T-cell (primary cell): Measurements from ENCODE around the gene PCGF1. TPM values are rescaled to one million over a fixed set of nuclear protein-coding genes. Genes with fewer than 3 reads are reported as not detected.

ENCODE experiments used
- ATAC-seq, 4 experiments: fragments of 200-7000 bp in 3 of 4; fragments of 150-1000 bp in 1 of 4; cut with Tn5 transposase; replicated peaks in 1 of 4; 1 replicate in 3 of 4; 2 replicates in 1 of 4; pipeline ENCODE4 v1.10.0; 2021; ENCODE audit warnings: moderate library complexity in 3 of 4, mild to moderate bottlenecking in 2 of 4, moderate number of reproducible peaks in 1 of 4
- CTCF ChIA-PET, 2 donors: fragments of 300-600 bp; sonication (Branson Sonifier 250); formaldehyde crosslinking; loops; one replicate each; lab custom pipeline; 2022; ENCODE audit warnings: antibody characterized with exemption in 2 of 2; lab: Charles Lee
- POLR2A ChIA-PET, 2 donors: fragments of 300-600 bp; sonication (Branson Sonifier 250); formaldehyde crosslinking; loops; one replicate each; lab custom pipeline; 2022; ENCODE audit warnings: antibody characterized with exemption in 2 of 2; lab: Charles Lee
- DNase-seq, 35 experiments: peaks; one replicate each; pipeline versions ENCODE4 v3.0.0 to v3.0.0-alpha.2; 2013 to 2023
- H3K27ac ChIP-seq: one replicate; pipeline ENCODE4 v1.5.1; 2013; ENCODE audit warnings: low read length
- H3K27me3 ChIP-seq, 2 experiments: replicated peaks in 1 of 2; 1 replicate in 1 of 2; 2 replicates in 1 of 2; pipeline versions ENCODE4 v1.6.1 to v1.7.0; 2013; ENCODE audit warnings: low read length in 1 of 2, mixed read lengths in 1 of 2; ENCODE audit not compliant: control insufficient read depth in 2 of 2, insufficient read depth in 2 of 2; ENCODE audit errors: extremely low read depth in 1 of 2
- H3K36me3 ChIP-seq, 2 donors: 1 replicate in 1 of 2; 2 replicates in 1 of 2; pipeline versions ENCODE4 v1.6.1 to v1.7.0; 2013; ENCODE audit warnings: low read length in 1 of 2; ENCODE audit not compliant: control insufficient read depth in 2 of 2, insufficient read depth in 1 of 2; ENCODE audit errors: extremely low read depth in 1 of 2
- H3K4me1 ChIP-seq, 2 experiments: 1 replicate in 1 of 2; 2 replicates in 1 of 2; pipeline versions ENCODE4 v1.6.1 to v1.7.0; 2013; ENCODE audit warnings: low read length in 2 of 2, mixed read lengths in 1 of 2; ENCODE audit not compliant: insufficient read depth in 2 of 2, control insufficient read depth in 1 of 2; ENCODE audit errors: extremely low read depth in 1 of 2
- H3K4me3 ChIP-seq, 2 donors: 1 replicate in 1 of 2; 2 replicates in 1 of 2; pipeline versions ENCODE4 v1.5.1 to v1.7.0; 2013; ENCODE audit warnings: mild to moderate bottlenecking in 2 of 2, low read length in 1 of 2, moderate library complexity in 1 of 2; ENCODE audit not compliant: control insufficient read depth in 1 of 2; ENCODE audit errors: extremely low read depth in 1 of 2
- H3K9me3 ChIP-seq: 2 replicates; pipeline ENCODE4 v1.7.0; 2013
- H3K27ac Mint-ChIP-seq, 2 donors: one replicate each; pipeline ENCODE4 v1.8.0; 2020 to 2021; ENCODE audit warnings: mild to moderate bottlenecking in 2 of 2, mixed read lengths in 2 of 2
- H3K27me3 Mint-ChIP-seq, 2 donors: one replicate each; pipeline ENCODE4 v1.8.0; 2021 to 2022; ENCODE audit warnings: mixed read lengths in 2 of 2
- H3K36me3 Mint-ChIP-seq: one replicate; pipeline ENCODE4 v1.8.0; 2021; ENCODE audit warnings: mixed read lengths
- H3K4me1 Mint-ChIP-seq, 3 donors: one replicate each; pipeline ENCODE4 v1.8.0; 2020 to 2022; ENCODE audit warnings: mixed read lengths in 3 of 3, mild to moderate bottlenecking in 1 of 3
- H3K4me3 Mint-ChIP-seq, 3 donors: one replicate each; pipeline ENCODE4 v1.8.0; 2020 to 2022; ENCODE audit warnings: mild to moderate bottlenecking in 3 of 3, mixed read lengths in 3 of 3, moderate library complexity in 3 of 3
- H3K9me3 Mint-ChIP-seq, 3 donors: one replicate each; pipeline ENCODE4 v1.8.0; 2020 to 2022; ENCODE audit warnings: mixed read lengths in 3 of 3
- WGBS: methylation state at CpG from one replicate; pipeline ENCODE4 v1.1.5; 2013; ENCODE audit warnings: missing lambda C conversion rate; ENCODE audit not compliant: insufficient coverage; 5-methylcytosine and 5-hydroxymethylcytosine counted together
- total RNA-seq, 35 experiments: library from RNA in 6 of 35; stranded (reverse) in 6 of 35; fragments of 120-200 nt in 1 of 35; gene quantifications; one replicate each; pipeline versions ENCODE4 v1.2.1 to v1.2.4 and lab custom pipeline; 2013 to 2026

Gene PCGF1
- total RNA-seq, 5 donors from 2014 or later (not counting 1 experiment from before 2014, with no cell fraction given): 17.6 to 34.3 (median 28.0) TPM

DNA sequence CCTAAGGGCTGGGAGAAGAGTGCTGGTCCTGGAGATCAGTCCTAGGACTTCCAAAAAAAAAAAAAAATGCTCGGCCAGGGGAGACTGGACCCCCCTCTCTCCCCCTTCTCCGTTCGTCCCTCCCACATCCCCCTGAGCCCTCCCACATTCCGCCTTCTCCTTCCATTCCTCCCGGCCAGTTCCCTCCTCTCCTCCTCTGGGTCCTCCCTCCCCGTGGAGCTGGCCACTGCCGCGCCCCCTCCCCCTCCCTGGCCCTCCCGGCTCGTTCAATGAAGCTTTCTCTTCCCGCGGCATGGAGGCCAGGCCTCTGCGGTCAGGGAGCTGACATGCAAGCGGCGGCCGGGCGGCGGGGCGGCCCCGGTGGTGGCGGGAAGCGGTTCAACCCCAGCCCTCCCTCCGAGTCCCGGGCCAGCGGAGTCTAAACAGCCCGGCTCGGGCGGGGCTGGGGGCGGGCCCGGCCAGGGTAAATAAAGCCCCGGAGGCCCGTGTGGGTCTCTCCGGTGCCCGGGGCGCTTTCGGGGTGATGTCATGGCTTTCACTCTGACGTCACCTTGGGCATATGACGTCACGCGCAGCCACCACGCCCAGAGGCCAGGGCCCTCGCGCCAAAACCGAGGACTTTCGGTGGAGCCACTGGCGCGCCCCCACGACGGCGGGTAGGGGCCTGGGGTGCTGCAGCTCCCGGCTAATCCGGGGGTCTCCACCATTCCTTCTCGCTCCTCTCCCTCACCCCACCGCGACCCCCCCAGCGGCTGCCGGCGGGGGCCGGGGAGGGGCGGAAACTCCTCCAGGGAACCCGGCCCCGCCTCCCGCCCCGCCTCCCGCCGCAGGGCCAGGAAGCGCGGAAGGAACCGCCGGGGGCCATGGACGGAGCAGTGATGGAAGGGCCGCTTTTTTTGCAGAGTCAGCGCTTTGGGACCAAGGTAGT is 46.7 kb upstream of the PCGF1 start, which contains the start of the genes DOK1 and LOXL3:
DOK1 (plus strand) TSS at position 829 of the 928 bp plus-strand sequence; CDS start at position 864, 35 bp downstream.
LOXL3 (minus strand) TSS at position 51 of the 928 bp plus-strand sequence. CDS start 1,308 bp downstream, outside the sequence.
- DNase-seq: peak; percentile 49 to 85 (median 73)
- no peaks in the 10 kb centered on the region for H3K36me3 ChIP-seq
- 1% methylated on average over 61 of the region's 73 CpGs for WGBS
- ChIA-PET POLR2A (interaction anchor here in 1 of 2 donors (0.6 kb wide), 1 partner anchor 96 kb away, joined by 4 read pairs; the partner anchor contains the start of gene WBP1), CTCF (interaction anchor here in 1 of 2 donors (0.7 kb wide), 1 partner anchor 404 kb away, joined by 3 read pairs; no protein-coding TSS in a partner anchor)
- Mint-ChIP-seq H3K27me3 (peaks cover 19 to 27% of the 10 kb centered on the region in 2 donors), H3K27ac (peak within 1 kb of the TSS; percentile 75 to 85), H3K36me3 (peaks cover 7% of the 10 kb centered on the region), H3K4me3 (peak within 1 kb of the TSS; percentile 86 to 94 (median 91)), H3K9me3 (no peaks in the 10 kb centered on the region), H3K4me1 (peaks cover 8 to 21% (median 19%) of the 10 kb centered on the region in 3 donors)
- H3K27ac ChIP-seq: peak within 1 kb of the TSS; percentile 75
- H3K27me3 ChIP-seq: peaks cover 0 to 30% of the 10 kb centered on the region in 2 experiments
- peak; percentile 81 to 87 (median 85) for ATAC-seq
- H3K4me1 ChIP-seq: peaks cover 0 to 32% of the 10 kb centered on the region in 2 experiments
- no peaks in the 10 kb centered on the region for H3K9me3 ChIP-seq
- peak within 1 kb of the TSS; percentile 96 to 97 for H3K4me3 ChIP-seq

DNA sequence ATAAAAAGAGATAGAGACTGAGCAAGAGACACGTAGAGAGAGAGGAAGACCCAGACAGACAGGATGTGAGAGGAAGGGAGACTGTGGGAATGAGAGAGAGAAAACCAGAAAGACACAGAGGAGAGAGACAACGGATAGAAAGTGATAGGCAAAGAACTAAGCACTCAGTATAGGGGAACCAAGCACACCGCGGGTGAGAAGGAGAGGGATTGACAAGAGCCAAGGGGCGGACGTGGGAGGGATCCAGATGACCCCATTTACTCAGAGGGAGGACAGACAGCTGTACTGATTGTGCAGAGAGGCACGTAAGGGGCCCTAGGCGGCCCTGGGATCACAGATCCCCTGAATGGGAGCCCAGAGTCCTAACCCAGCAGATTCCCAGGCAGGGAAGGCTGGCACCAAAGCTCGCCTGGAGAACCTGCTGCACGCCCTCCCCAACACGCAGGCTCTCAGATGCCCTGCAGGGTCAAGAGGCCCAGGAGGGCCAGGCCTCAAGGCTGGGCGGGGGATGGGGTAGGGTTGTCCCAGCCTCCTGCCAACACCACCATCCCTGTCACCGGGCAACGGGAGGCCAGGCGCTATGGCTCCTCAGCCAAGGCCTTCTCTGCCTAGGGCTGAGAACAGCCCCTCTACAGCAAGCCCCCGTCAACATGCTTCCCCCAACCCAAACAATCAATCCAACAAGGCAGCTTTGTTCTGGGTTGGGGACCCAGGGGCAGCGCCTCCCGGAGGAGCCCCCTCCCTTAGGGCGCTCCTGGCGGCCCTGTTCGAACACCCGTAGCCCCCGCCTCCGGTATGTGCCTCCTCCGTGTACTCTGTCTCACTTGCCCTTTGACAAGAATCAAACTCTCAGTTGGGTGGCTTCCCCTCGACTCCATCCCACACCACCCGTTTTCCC is 45.7 kb upstream of the PCGF1 start:
- WGBS: 90% methylated on average over 23 of the region's 27 CpGs
- no peaks in the 10 kb centered on the region for H3K9me3 ChIP-seq
- Mint-ChIP-seq H3K27ac (peak overlapping the region; percentile 48 to 57), H3K4me3 (peak overlapping the region; percentile 74 to 86 (median 80)), H3K36me3 (peaks cover 7% of the 10 kb centered on the region), H3K4me1 (peaks cover 12 to 25% (median 23%) of the 10 kb centered on the region in 3 donors), H3K27me3 (peaks cover 24 to 32% of the 10 kb centered on the region in 2 donors), H3K9me3 (no peaks in the 10 kb centered on the region)
- peak overlapping the region in 1 of 2 donors; percentile 97 for H3K4me3 ChIP-seq
- ChIA-PET POLR2A (no interaction called here), CTCF (no interaction called here)
- peaks cover 2 to 39% of the 10 kb centered on the region in 2 experiments for H3K4me1 ChIP-seq
- ATAC-seq (no peak), DNase-seq (peak in 1 of 35 experiments; percentile 19)
- H3K36me3 ChIP-seq: no peaks in the 10 kb centered on the region
- peaks cover 0 to 38% of the 10 kb centered on the region in 2 experiments for H3K27me3 ChIP-seq
- no peak overlapping the region for H3K27ac ChIP-seq

DNA sequence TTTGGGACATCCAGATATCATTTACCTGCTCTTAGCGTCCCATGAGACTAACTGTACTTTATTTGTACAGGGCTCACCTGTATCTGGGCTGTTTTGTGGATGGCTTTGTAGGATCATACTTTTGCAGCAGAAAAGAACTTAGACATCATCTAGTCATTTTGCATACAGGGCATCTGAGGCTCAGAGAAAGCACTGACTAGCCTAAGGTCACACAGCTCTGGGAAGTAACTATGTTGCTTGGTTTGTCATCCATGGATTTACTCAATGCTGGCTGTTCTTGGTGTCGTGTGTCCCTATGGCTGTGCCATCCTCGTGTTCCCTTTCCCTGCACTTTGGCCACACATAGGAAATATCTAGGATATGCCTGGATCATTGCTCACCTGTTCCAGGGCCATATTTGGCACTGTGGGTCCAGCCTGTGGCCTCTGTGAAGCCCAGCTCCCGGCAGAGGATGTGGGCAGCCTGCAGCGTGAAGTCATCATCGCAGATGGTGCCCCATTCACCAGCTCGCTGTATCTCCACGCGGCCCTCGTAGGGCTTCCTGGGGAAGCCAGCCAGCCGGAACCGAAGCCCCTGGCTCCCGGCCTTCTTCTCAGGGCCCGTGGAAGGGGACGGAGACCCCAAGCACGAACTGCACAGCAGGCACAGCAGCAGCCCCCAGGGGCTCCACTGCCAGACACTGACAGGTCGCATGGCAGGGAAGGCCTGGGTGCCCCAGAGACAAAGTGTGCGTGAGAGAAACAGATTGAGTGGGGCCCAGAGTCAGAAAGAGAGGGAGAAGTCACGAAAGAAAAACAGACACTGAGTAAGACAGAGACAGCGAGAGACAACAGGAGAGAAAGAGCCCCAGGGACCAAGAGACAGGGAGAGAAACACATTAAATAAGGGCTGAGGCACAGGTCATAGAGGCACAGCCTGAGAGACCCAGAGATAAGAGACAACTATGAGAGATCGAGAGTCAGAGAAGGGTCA is 44.7 kb upstream of the PCGF1 start:
- ChIA-PET CTCF (no interaction called here), POLR2A (no interaction called here)
- Mint-ChIP-seq H3K36me3 (peaks cover 4% of the 10 kb centered on the region), H3K9me3 (no peaks in the 10 kb centered on the region), H3K4me3 (peak overlapping the region; percentile 42 to 72 (median 52)), H3K27ac (peak overlapping the region in 1 of 2 donors; percentile 40), H3K4me1 (peaks cover 13 to 25% (median 25%) of the 10 kb centered on the region in 3 donors), H3K27me3 (peaks cover 30 to 40% of the 10 kb centered on the region in 2 donors)
- Histone ChIP-seq H3K9me3 (no peaks in the 10 kb centered on the region), H3K27ac (no peak overlapping the region), H3K4me1 (peaks cover 2 to 39% of the 10 kb centered on the region in 2 experiments), H3K4me3 (no peak overlapping the region), H3K27me3 (peaks cover 0 to 39% of the 10 kb centered on the region in 2 experiments), H3K36me3 (no peaks in the 10 kb centered on the region)
- 76% methylated on average over 21 of the region's 21 CpGs for WGBS
- ATAC-seq: no peak
- no peak for DNase-seq

GRCh38 chr2:74551530-74551929 is 44.0 kb upstream of the PCGF1 start:
- Histone ChIP-seq H3K27ac (no peak overlapping the region), H3K27me3 (peaks cover 0 to 45% of the 10 kb centered on the region in 2 experiments), H3K4me1 (peaks cover 2 to 39% of the 10 kb centered on the region in 2 experiments), H3K36me3 (no peaks in the 10 kb centered on the region), H3K9me3 (no peaks in the 10 kb centered on the region), H3K4me3 (no peak overlapping the region)
- ChIA-PET POLR2A (no interaction called here), CTCF (no interaction called here)
- peak overlapping the region in 1 of 2 donors; percentile 11 for H3K27ac Mint-ChIP-seq
- H3K4me3 Mint-ChIP-seq: no peak overlapping the region
- peaks cover 13 to 25% (median 22%) of the 10 kb centered on the region in 3 donors for H3K4me1 Mint-ChIP-seq
- no peak for DNase-seq
- peaks cover 32 to 42% of the 10 kb centered on the region in 2 donors for H3K27me3 Mint-ChIP-seq
- no peaks in the 10 kb centered on the region for H3K9me3 Mint-ChIP-seq
- ATAC-seq: no peak
- H3K36me3 Mint-ChIP-seq: peaks cover 3% of the 10 kb centered on the region

DNA sequence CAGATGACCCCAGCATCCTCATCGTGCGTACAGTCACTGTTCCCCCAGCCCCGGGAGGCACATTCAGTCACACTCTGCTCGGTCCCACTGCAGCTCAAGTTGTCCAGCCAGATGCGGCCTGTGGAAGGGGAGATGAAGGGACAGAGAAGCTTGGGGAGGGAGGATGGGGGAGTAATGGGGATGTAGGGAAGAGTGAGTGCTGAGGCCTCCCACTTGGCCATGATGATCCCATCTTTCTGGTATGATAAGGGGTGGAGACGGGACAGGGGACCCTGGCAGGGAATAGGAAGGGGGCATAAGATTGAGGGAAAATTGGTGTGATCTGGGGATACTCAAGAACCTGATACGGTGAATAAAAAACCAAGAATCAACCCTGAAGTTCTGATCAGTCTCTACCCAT is 42.7 kb upstream of the PCGF1 start:
- no peak overlapping the region for H3K4me3 ChIP-seq
- H3K4me1 ChIP-seq: peaks cover 2 to 30% of the 10 kb centered on the region in 2 experiments
- no peak for DNase-seq
- H3K27me3 ChIP-seq: peaks cover 0 to 45% of the 10 kb centered on the region in 2 experiments
- no peak overlapping the region for H3K27ac ChIP-seq
- no peaks in the 10 kb centered on the region for H3K36me3 Mint-ChIP-seq
- CTCF ChIA-PET: no interaction called here
- H3K9me3 ChIP-seq: no peaks in the 10 kb centered on the region
- ATAC-seq: no peak
- no peaks in the 10 kb centered on the region for H3K36me3 ChIP-seq
- WGBS: 93% methylated on average over 6 of the region's 7 CpGs
- H3K27ac Mint-ChIP-seq: no peak overlapping the region
- no peaks in the 10 kb centered on the region for H3K9me3 Mint-ChIP-seq
- POLR2A ChIA-PET: interaction anchor here in 1 of 2 donors (0.6 kb wide), 1 partner anchor 48 kb away, joined by 3 read pairs; no protein-coding TSS in a partner anchor
- peaks cover 42 to 50% of the 10 kb centered on the region in 2 donors for H3K27me3 Mint-ChIP-seq
- H3K4me1 Mint-ChIP-seq: peaks cover 11 to 16% (median 15%) of the 10 kb centered on the region in 3 donors
- peak overlapping the region in 1 of 3 donors; percentile 65 for H3K4me3 Mint-ChIP-seq
